Lower leg skin (tissue), 3 donors: ENCODE data around the gene BBS4.

Source experiments
- POLR2A ChIP-seq, 2 donors: fragments of 450-650 bp; IDR thresholded peaks; one replicate each; pipeline ENCODE4 v1.6.1; 2016 to 2017; ENCODE audit warnings: antibody characterized with exemption in 2 of 2, mild to moderate bottlenecking in 1 of 2, moderate library complexity in 1 of 2
- TF ChIP-seq, protein P1 (sequence below), 3 donors: fragments of 450-650 bp; IDR thresholded peaks; one replicate each; pipeline ENCODE4 v1.5.1; 2016; ENCODE audit warnings: antibody characterized with exemption in 3 of 3, mild to moderate bottlenecking in 3 of 3, moderate library complexity in 2 of 3

DNA sequence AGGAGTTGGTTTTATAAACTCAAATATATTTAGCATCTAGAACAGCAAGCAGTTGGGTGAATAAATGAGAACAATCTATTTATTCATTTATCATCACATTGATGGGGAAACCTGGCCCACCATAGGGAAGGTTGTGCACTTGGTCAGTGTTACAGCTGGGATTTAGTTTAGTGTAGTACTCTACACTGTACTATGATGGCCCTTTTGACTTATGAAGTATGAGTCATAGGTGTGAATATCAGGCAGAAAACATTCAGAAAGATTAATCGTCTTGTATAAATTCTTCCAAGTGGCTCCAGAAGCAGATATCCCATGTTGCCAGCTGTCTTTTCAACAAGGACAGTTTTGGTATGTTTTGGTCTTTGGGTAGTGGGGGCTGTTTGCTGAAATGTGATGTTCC lies 38.0 kb downstream of the BBS4 start:
- TF ChIP-seq POLR2A (IDR thresholded peaks at IDR 0.05), result no peak
- TF ChIP-seq, protein P1, sequence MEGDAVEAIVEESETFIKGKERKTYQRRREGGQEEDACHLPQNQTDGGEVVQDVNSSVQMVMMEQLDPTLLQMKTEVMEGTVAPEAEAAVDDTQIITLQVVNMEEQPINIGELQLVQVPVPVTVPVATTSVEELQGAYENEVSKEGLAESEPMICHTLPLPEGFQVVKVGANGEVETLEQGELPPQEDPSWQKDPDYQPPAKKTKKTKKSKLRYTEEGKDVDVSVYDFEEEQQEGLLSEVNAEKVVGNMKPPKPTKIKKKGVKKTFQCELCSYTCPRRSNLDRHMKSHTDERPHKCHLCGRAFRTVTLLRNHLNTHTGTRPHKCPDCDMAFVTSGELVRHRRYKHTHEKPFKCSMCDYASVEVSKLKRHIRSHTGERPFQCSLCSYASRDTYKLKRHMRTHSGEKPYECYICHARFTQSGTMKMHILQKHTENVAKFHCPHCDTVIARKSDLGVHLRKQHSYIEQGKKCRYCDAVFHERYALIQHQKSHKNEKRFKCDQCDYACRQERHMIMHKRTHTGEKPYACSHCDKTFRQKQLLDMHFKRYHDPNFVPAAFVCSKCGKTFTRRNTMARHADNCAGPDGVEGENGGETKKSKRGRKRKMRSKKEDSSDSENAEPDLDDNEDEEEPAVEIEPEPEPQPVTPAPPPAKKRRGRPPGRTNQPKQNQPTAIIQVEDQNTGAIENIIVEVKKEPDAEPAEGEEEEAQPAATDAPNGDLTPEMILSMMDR (IDR thresholded peaks at IDR 0.05), result no peak
